Fibroblast of skin of right quadriceps (primary cell): ENCODE measurements around the gene ILF2.
"Not testable (repeated sequence)": the region's sequence is repeated elsewhere in the genome, so short reads cannot be mapped to it uniquely, and the experiment has no call there.

Experiments used
- DNase-seq: peaks from one replicate; pipeline ENCODE4 v3.0.0-alpha.2; 2013

Gene ILF2

GRCh38 chr1:153647346-153647714 lies 23.5 kb downstream of the ILF2 start:
- no peak for DNase-seq

GRCh38 chr1:153646672-153647345 lies 24.0 kb downstream of the ILF2 start:
- DNase-seq = no peak

GRCh38 chr1:153643816-153644215 lies 27.0 kb downstream of the ILF2 start:
- no peak for DNase-seq

GRCh38 chr1:153643100-153643499 lies 27.7 kb downstream of the ILF2 start:
- DNase-seq = no peak

- no peak for DNase-seq
These were observed 28.6 kb downstream of the ILF2 start for GRCh38 chr1:153642161-153642560.

GRCh38 chr1:153640861-153641260 lies 29.9 kb downstream of the ILF2 start:
- no peak for DNase-seq

- not testable (repeated sequence) for DNase-seq
These were observed 30.6 kb downstream of the ILF2 start for GRCh38 chr1:153640213-153640612.

- DNase-seq = no peak
These were observed 31.5 kb downstream of the ILF2 start for GRCh38 chr1:153639280-153639679.

- DNase-seq = no peak
These were observed 32.5 kb downstream of the ILF2 start for GRCh38 chr1:153638261-153638660.

- no peak for DNase-seq
These were observed 34.5 kb downstream of the ILF2 start for GRCh38 chr1:153636312-153636711.

GRCh38 chr1:153635872-153636271 lies 34.9 kb downstream of the ILF2 start:
- no peak for DNase-seq

- DNase-seq = peak; percentile 99
These were observed 36.8 kb downstream of the ILF2 start, which contains the start of gene CHTOP for GRCh38 chr1:153633754-153634665. CHTOP (plus strand) TSS chr1:153634066; CDS start chr1:153636589, 2,523 bp downstream.

GRCh38 chr1:153633161-153633753 lies 37.5 kb downstream of the ILF2 start:
- DNase-seq = no peak

GRCh38 chr1:153631047-153632022 lies 39.5 kb downstream of the ILF2 start:
- DNase-seq = no peak

- DNase-seq = no peak
These were observed 40.4 kb downstream of the ILF2 start for GRCh38 chr1:153630384-153630783.

- DNase-seq = no peak
These were observed 40.8 kb downstream of the ILF2 start for GRCh38 chr1:153629971-153630370.

- no peak for DNase-seq
These were observed 41.5 kb downstream of the ILF2 start for GRCh38 chr1:153629343-153629665.

GRCh38 chr1:153628638-153629342 lies 42.0 kb downstream of the ILF2 start:
- DNase-seq = no peak

GRCh38 chr1:153627715-153628626 lies 42.8 kb downstream of the ILF2 start, which contains the start of gene S100A1:
S100A1 (plus strand) TSS chr1:153628434; CDS start chr1:153630522, 2,088 bp downstream.
- DNase-seq = no peak

- DNase-seq = peak; percentile 95
These were observed 43.7 kb downstream of the ILF2 start, which contains the start of gene S100A13 for GRCh38 chr1:153626904-153627714. S100A13 (minus strand) TSS chr1:153627505; CDS start chr1:153626472, 1,033 bp downstream.
